AG09319 (cell line): Measurements from ENCODE around the gene R3HCC1L.

ENCODE experiments used
- DNase-seq: peaks from one replicate; pipeline ENCODE4 v3.0.0-alpha.2; 2010; ENCODE audit warnings: low read depth; ENCODE audit errors: extremely low read depth
- TF ChIP-seq, protein P1 (sequence below): IDR thresholded peaks from 2 replicates; pipeline ENCODE4 v1.5.1; 2011; ENCODE audit warnings: low read depth, mild to moderate bottlenecking, inconsistent platforms, low read length, moderate library complexity

The R3HCC1L gene

DNA sequence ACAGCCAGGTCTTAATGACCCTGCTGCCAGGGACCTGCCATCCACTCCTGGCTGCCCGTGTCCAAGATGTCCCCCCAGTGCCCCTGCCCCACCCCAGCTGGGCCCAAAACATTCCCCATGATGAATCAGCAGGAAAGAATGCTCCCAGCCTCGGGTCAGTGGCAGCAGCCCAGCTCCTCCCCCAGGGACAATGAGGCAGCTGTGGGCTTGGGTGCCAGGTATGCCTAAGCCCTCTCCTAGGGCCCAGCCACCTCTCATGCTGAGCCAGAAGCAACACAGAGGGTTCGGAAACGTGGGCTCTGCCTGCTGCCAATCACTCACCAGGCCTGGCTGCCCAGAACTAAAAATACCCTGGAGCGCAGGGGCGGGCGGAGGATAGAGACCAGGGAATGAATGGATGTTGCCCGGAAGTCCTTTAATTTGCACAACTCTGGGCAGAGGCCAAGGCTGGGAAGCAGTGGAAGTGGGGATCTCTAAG is 135.0 kb downstream of the R3HCC1L start:
- DNase-seq: peak; percentile 38
- TF ChIP-seq, protein P1, sequence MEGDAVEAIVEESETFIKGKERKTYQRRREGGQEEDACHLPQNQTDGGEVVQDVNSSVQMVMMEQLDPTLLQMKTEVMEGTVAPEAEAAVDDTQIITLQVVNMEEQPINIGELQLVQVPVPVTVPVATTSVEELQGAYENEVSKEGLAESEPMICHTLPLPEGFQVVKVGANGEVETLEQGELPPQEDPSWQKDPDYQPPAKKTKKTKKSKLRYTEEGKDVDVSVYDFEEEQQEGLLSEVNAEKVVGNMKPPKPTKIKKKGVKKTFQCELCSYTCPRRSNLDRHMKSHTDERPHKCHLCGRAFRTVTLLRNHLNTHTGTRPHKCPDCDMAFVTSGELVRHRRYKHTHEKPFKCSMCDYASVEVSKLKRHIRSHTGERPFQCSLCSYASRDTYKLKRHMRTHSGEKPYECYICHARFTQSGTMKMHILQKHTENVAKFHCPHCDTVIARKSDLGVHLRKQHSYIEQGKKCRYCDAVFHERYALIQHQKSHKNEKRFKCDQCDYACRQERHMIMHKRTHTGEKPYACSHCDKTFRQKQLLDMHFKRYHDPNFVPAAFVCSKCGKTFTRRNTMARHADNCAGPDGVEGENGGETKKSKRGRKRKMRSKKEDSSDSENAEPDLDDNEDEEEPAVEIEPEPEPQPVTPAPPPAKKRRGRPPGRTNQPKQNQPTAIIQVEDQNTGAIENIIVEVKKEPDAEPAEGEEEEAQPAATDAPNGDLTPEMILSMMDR: no peak

DNA sequence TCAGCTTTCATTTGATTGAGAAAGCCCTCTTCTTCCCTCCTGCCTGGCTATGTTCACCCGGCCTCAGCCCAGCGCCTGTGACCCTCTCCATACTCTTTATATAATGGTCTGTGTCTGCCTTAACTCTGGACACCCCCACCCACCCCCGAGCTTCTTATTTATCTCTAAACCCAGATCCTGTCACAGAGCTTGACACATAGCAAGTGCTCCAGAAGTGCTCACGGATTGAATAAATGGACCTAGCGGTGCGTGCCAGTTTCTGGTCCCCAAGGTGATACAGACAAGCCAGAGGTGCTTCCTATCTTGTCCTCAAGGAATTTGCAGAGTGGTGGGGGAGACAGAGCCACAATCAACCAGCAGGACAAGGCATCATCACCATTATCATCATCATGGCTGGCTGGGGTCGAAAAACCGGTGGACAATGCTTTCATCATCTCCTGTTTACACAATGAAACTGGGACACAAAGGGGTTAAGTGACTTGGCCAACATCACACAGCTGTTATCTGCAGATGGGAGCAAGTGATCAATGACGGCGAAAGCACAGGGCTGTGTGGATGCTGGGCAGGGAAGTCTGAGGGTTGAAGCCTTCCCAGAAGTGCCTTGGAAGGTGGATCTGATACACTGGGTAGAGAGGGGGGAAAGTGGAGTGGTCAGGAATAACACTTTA is 135.8 kb downstream of the R3HCC1L start:
- no peak for DNase-seq
- TF ChIP-seq, protein P1: no peak

DNA sequence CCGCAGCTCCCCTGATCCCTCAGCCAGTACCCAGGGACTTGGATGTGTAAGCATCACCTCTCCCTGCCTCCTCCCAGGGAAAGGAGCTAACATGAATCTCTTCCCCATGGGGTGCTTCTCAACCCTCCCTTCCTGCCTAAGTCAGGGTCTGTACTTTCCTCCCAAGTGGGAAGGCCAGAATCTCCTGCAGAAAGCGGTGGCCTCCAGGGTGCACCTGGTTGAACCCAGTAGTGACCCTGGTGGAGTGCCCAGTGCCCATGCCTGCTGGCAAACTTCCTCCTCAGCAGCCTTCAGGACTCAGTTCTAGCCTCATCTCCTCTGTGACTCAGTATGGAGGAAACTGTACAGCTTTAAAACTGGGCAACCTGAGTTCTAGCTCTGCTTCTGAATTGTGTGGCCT is 136.3 kb downstream of the R3HCC1L start:
- no peak for DNase-seq
- TF ChIP-seq, protein P1: no peak

DNA sequence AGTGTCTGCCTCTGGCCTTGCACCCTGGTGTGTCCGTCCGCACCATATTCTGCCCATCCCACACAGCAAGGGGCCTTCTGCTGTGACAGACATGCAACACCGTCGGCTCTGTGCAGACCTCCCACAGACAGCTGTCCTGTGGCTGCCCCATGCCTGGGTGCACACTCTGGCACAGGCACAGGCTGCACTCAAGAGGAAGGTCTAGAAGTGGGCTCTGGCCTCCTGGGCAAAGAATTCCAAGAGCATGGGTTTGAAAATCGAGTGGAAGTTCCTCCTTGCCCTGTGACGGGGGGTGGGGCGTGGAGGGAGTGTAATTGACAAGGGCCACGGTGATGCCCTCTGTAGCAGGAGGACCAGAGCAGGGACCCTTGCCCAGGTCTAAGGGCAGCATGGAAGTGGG is 137.8 kb downstream of the R3HCC1L start:
- TF ChIP-seq, protein P1: no peak

DNA sequence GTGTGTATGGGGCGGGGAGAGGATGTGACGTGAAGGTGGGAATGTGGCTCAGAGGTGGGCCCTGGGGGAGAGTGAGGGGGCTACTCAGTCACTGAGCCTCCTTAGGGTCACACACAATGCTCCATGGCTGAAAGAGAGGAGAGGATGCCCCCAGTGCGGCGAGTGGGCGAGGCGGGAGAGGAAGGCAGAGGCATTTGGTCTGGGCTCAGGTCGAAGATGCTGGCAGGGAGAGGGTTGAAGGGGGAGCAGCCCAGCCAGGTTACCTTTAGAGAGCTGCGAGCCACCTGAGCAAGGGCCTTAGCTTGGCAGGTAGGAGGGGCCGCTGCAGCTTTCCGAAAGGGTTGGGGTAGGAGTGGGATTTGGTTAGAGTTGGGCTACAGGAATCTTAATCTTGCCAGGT is 138.2 kb downstream of the R3HCC1L start:
- TF ChIP-seq, protein P1: no peak
- DNase-seq: no peak

More for the DNA sequence above, 137.8 kb downstream of the R3HCC1L start:
- no peak for DNase-seq

DNA sequence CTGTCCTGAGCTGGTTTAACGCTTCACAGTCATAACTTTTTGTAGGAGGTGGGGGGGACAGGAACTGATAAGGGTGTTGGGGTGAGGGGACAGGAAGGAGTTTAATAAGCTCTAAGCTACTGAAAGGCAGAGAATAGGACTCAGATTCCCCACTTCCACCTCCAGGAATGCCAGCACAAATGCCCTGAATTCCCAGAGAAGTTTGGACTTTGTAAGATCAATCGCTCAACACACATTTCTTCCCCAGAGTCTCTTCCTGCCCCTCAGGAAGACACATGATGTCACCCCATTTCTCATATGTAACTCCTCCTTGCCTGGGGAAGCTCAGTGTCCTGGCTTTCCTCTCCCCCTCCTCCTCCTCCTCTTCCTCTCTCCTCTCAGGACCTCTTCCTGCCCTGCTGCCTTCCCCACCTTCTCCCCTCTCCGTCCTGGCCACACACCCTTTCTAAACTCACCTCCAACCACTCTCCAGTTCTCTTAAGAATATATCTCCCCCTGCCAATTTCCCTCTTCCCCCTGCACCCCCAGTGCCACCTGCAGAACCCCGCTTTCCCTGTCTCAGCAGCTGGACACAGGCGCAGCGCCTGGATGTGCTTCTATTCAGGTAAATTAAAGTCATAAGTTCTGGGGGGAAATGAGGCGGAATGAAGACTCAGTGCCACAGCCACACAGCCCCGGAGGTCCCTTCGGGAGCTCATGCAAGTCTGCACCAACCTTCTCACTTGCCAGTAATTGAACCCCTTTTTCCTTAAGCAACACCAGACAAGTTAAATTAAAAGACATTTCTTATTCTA is 138.8 kb downstream of the R3HCC1L start:
- TF ChIP-seq, protein P1: no peak
- no peak for DNase-seq

DNA sequence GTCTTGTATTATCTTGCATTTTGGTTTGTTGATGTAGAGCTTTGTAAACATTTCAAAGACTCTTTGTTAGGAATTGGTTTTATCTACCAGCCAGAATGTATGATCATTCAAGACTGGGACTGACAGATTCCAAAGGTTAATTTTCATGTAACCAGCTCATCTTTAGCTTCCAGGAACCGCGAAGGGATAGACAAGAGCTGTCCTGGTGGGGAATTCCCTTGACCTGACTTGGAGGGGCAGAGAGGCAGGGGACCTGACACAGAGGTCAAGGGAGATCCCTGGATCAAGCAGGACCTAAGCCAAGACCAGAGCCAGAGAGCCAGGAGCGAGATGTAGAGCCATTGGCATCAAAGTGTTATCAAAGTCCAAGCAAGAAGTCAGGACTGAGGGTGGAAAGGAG is 140.1 kb downstream of the R3HCC1L start:
- DNase-seq: no peak
- TF ChIP-seq, protein P1: no peak
